ENCODE results near the gene ARHGDIA.

Gene ARHGDIA

DNA sequence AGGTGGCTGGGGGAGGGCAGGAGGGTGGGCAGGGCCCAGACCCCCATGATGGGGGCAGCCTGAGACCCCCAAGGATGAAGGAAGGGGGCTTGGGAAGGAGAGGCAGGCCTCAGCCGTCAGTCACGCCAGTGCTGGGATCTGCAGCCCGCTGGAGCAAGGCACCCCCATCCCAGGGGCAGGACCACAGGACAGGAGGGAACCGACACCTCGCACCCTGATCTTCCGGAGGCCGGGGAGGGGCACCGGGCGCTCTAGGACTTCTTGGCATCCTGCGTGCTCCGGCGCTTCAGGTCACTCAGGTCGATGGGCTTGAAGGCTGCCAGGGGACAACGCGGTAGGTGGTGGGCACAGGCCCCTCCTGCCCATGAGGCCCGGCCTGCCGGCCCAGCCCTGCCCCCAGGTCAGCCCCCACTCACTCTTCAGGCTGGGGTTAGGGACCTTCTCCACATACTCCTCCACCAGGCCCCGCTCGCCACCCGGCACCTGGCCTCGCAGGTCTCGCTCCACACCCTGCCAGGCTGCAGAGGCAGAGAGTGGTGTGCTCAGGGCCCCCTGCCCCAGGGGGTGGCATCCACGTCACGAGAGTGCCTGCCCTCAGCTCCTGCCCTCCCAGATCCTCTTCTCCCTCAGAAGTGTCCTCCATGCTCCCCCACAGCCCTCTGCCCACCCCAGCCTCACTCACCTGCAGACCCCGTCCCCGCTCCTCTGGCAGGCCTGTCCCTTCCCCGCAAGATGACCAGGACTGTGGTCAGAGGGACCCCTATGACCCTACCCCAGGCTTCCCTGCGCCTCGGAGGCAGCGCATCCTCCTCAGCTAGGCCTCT, 47.9 kb downstream of the ARHGDIA start:
- no peak for DNase-seq (ENCODE audit: low spot score)

DNA sequence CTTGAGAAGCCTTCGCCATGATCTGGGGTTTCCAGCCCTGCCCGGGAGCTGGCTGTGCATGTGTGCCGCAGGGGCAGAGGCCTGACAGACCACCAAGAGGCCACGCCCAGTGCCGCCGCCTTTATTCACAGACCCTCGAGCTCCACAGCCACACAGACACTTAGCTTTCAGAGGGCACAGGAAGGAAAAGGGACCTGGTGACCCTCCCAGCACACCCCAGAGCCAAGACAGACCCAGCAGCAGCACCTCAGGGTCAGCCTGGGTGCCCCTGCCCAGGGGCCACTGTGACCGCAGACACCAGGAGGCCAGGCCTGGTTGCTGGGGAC, 48.9 kb downstream of the ARHGDIA start:
- no peak for DNase-seq (ENCODE audit: low spot score)

DNA sequence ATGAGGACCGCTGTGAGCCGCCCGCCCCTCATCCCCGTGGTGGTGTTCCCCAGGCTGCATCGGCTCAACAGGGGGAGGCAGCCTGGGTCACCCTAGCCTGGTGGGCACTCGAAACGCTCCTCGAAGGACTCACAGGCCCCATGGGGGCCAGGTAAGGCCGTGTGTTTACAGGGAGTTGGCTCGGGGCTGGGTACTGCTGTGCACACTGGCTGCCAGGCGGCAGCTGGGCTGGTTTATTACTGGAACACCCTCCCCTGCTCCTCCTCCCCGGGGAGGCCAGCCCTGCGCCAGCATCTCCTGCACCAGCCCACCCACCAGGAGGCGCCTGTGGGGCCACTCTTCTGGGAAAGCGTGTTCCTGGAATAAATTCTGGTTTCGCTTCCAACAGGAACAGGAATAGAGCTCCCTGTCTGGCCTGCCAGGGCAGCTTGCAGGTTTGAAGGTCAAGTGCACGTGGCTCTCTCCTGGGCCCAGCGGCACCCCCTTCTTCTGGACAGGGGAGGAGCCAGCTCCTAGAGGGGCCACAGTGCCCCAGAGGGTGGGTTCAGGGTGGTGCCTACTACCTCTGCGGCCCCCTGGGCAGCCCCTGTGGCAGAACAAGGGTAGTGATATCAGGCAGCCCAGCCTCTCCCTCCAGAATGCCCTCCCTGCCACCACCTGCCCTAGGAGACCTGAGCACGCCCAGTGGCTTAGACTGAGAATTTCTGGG, 49.4 kb downstream of the ARHGDIA start:
- DNase-seq (ENCODE audit: low spot score): no peak

DNA sequence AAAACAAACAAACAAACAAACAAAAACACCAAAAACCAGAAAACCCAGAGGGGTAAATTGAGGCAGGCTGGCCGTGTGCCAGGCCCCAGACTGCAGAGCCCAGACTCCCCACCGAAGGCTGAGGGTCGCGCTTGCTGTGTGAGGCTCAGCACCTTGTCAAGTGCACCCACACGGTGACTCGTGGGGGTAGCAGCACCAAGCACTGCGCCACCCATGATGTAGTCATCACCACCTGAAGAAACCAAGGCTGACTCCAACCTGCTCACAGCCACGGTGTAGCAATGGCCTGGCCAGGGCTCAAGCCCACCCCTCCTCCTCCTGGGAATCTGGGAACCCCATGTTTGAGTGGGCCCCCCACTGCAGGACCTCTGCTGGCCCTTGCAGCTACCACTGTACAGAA, 50.0 kb downstream of the ARHGDIA start:
- DNase-seq (ENCODE audit: low spot score): no peak

DNA sequence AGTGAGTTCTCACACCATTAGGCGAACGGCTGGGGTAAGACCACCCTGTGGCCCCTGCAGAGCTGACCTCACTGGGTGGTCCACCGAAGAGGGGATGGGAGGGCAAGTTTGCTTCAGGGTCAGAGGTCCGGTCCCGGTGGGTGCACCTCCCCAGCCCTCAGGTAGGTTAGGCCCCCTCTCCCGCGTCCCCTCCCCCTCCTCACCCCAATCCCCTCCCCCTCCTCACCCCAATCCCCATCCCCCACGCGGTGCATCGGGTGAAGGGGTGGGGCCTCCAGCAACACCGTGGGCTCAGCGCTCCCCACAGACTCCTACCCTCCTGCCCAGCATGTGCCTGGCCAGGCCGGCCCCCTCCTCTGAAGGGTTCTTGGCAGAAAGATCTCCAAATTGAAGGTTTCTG, 51.4 kb downstream of the ARHGDIA start:
- no peak for DNase-seq (ENCODE audit: low spot score)

DNA sequence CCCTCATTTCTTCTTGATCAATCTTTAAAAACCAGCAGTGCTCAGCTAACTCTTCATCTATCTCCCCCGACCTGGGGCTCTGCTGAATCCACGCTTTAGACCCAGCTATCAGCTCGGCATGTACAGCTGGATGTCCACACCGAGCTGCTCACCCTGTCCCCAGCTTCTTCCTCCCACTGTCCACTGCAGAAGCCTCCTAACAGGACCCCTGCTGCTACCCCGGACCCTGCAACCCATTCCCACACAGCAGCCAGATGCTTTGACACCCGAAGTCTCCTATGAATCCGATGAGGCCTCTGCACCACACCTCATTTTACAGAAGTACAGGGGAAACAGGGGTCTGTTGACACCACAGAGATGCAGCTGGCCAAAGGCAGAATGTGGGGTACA, 53.4 kb downstream of the ARHGDIA start:
- DNase-seq (ENCODE audit: low spot score): no peak
